HEK293T (cell line): Measurements from ENCODE around the gene SPRR4.

ENCODE experiments used
- CTCF ChIA-PET: fragments of 350-600 bp; formaldehyde crosslinking; extraction: SDS; loops from one replicate; lab custom pipeline; 2021; ENCODE audit warnings: antibody characterized with exemption, inconsistent platforms; lab: Yijun Ruan, JAX
- POLR2A ChIA-PET: fragments of 350-600 bp; formaldehyde crosslinking; extraction: SDS; loops from one replicate; lab custom pipeline; 2020; ENCODE audit warnings: antibody characterized with exemption, inconsistent platforms; lab: Yijun Ruan, JAX
- DNase-seq: peaks from one replicate; pipeline ENCODE4 v3.0.0; 2012; ENCODE audit warnings: mixed read lengths; ENCODE audit errors: extremely low spot score
- ARNT ChIP-seq: fragments of 450-650 bp; IDR thresholded peaks from 2 replicates; pipeline ENCODE4 v1.6.1; 2017; ENCODE audit warnings: mild to moderate bottlenecking
- BHLHE40 ChIP-seq: fragments of 450-650 bp; IDR thresholded peaks from 2 replicates; pipeline ENCODE4 v1.6.1; 2016; ENCODE audit warnings: mild to moderate bottlenecking, moderate library complexity, borderline replicate concordance
- CTBP1 ChIP-seq: fragments of 450-650 bp; IDR thresholded peaks from 2 replicates; pipeline ENCODE4 v1.6.1; 2016; ENCODE audit warnings: borderline replicate concordance
- ELF4 ChIP-seq: fragments of 450-650 bp; IDR thresholded peaks from 2 replicates; pipeline ENCODE4 v1.6.1; 2017; ENCODE audit warnings: antibody characterized with exemption
- FOXA1 ChIP-seq: fragments of 450-650 bp; IDR thresholded peaks from 2 replicates; pipeline ENCODE4 v1.6.1; 2016; ENCODE audit warnings: mild to moderate bottlenecking
- FOXK2 ChIP-seq: fragments of 450-650 bp; IDR thresholded peaks from 2 replicates; pipeline ENCODE4 v1.6.1; 2016; ENCODE audit warnings: mild to moderate bottlenecking
- FOXM1 ChIP-seq: fragments of 450-650 bp; IDR thresholded peaks from 2 replicates; pipeline ENCODE4 v1.6.1; 2017; ENCODE audit warnings: mild to moderate bottlenecking, borderline replicate concordance
- HDGF ChIP-seq: fragments of 450-650 bp; IDR thresholded peaks from 2 replicates; pipeline ENCODE4 v1.6.1; 2017; ENCODE audit warnings: antibody characterized with exemption, borderline replicate concordance
- L3MBTL2 ChIP-seq: fragments of 450-650 bp; conservative IDR thresholded peaks from 2 replicates; pipeline ENCODE4 v1.6.1; 2016; ENCODE audit warnings: mild to moderate bottlenecking
- LEF1 ChIP-seq: fragments of 450-650 bp; IDR thresholded peaks from 2 replicates; pipeline ENCODE4 v1.6.1; 2017; ENCODE audit warnings: mild to moderate bottlenecking, borderline replicate concordance
- NFRKB ChIP-seq: fragments of 450-650 bp; IDR thresholded peaks from 2 replicates; pipeline ENCODE4 v1.6.1; 2016; ENCODE audit warnings: mild to moderate bottlenecking, moderate library complexity
- PKNOX1 ChIP-seq: fragments of 450-650 bp; IDR thresholded peaks from 2 replicates; pipeline ENCODE4 v1.6.1; 2016
- SP1 ChIP-seq: fragments of 450-650 bp; IDR thresholded peaks from 2 replicates; pipeline ENCODE4 v1.6.1; 2017
- SUZ12 ChIP-seq: fragments of 450-650 bp; IDR thresholded peaks from 2 replicates; pipeline ENCODE4 v1.6.1; 2016; ENCODE audit warnings: mild to moderate bottlenecking
- TARDBP ChIP-seq: fragments of 450-650 bp; IDR thresholded peaks from 2 replicates; pipeline ENCODE4 v1.6.1; 2016
- ZNF384 ChIP-seq: fragments of 450-650 bp; IDR thresholded peaks from 2 replicates; pipeline ENCODE4 v1.6.1; 2016

SPRR4 gene

GRCh38 chr1:152969036-152969435 lies 1.4 kb upstream of the SPRR4 start:
- POLR2A ChIA-PET: no interaction called here
- TF ChIP-seq ELF4 (no peak), FOXK2 (no peak), L3MBTL2 (no peak), LEF1 (no peak), ARNT (no peak), NFRKB (no peak), SUZ12 (no peak), FOXA1 (no peak), HDGF (no peak), BHLHE40 (no peak), TARDBP (no peak), PKNOX1 (no peak), CTBP1 (no peak), SP1 (no peak), FOXM1 (no peak), ZNF384 (no peak)
- no peak for DNase-seq
- CTCF ChIA-PET: no interaction called here

GRCh38 chr1:152972196-152972886 lies 1.9 kb downstream of the SPRR4 start:
- ChIA-PET CTCF (no interaction called here), POLR2A (no interaction called here)
- no peak for DNase-seq
- TF ChIP-seq FOXM1 (no peak), FOXA1 (no peak), ARNT (no peak), SP1 (no peak), TARDBP (no peak), PKNOX1 (no peak), ELF4 (no peak), HDGF (no peak), ZNF384 (no peak), LEF1 (no peak), BHLHE40 (no peak), CTBP1 (no peak), NFRKB (no peak), SUZ12 (no peak), L3MBTL2 (no peak)

- DNase-seq: no peak
- POLR2A ChIA-PET: no interaction called here
- TF ChIP-seq PKNOX1: no peak
- no peak for TF ChIP-seq ARNT
- no peak for TF ChIP-seq SUZ12
- no peak for TF ChIP-seq NFRKB
- TF ChIP-seq FOXA1: no peak
- no peak for TF ChIP-seq L3MBTL2
- no peak for TF ChIP-seq SP1
- CTCF ChIA-PET: no interaction called here
Observed at GRCh38 chr1:152976688-152977087, 6.2 kb downstream of the SPRR4 start.

- no peak for TF ChIP-seq NFRKB
- TF ChIP-seq HDGF: no peak
- TF ChIP-seq ELF4: no peak
- TF ChIP-seq L3MBTL2: no peak
- no peak for TF ChIP-seq PKNOX1
- ChIA-PET CTCF (no interaction called here), POLR2A (no interaction called here)
- no peak for DNase-seq
Observed at GRCh38 chr1:152977614-152978013, 7.2 kb downstream of the SPRR4 start.

- TF ChIP-seq TARDBP: no peak
- no peak for TF ChIP-seq SUZ12
- no peak for TF ChIP-seq ELF4
- TF ChIP-seq ZNF384: no peak
- no peak for TF ChIP-seq LEF1
- no peak for TF ChIP-seq FOXA1
- no peak for TF ChIP-seq FOXM1
- no peak for TF ChIP-seq ARNT
- TF ChIP-seq HDGF: no peak
- TF ChIP-seq L3MBTL2: no peak
- no peak for TF ChIP-seq FOXK2
- no peak for TF ChIP-seq CTBP1
- POLR2A ChIA-PET: no interaction called here
- CTCF ChIA-PET: interaction anchor here (0.6 kb wide), 1 partner anchor 34 kb away, joined by 3 read pairs; no protein-coding TSS in a partner anchor
- no peak for DNase-seq
Observed at GRCh38 chr1:152980676-152981075, 10.2 kb downstream of the SPRR4 start.
